Activated CD4-positive, alpha-beta T cell treated with anti-CD3 and anti-CD28 coated beads, Interleukin-2, Interleukin-6, amounts not matched to agents 100 ng/mL and 50 ng/mL, durations not matched to agents 16 hours and 8 hours (primary cell): ENCODE data around the gene TTLL3.

ENCODE experiments used
- DNase-seq: peaks from one replicate; pipeline ENCODE4 v3.0.0-alpha.2; 2020

TTLL3 gene

GRCh38 chr3:9806688-9807589 lies 3.1 kb upstream of the TTLL3 start:
- no peak for DNase-seq

GRCh38 chr3:9807981-9808344 lies 2.1 kb upstream of the TTLL3 start:
- no peak for DNase-seq

- DNase-seq, result peak; percentile 66
Measured at GRCh38 chr3:9808345-9809037, 1.6 kb upstream of the TTLL3 start.

- DNase-seq, result peak; percentile 8
Measured at GRCh38 chr3:9809239-9809614, 835 bp upstream of the TTLL3 start.

GRCh38 chr3:9810433-9810770 lies 340 bp downstream of the TTLL3 start:
- no peak for DNase-seq

GRCh38 chr3:9810846-9811245 lies 784 bp downstream of the TTLL3 start:
- no peak for DNase-seq

- no peak for DNase-seq
Measured at GRCh38 chr3:9812870-9813483, 2.9 kb downstream of the TTLL3 start.

- no peak for DNase-seq
Measured at GRCh38 chr3:9815986-9816385, 5.9 kb downstream of the TTLL3 start.

- DNase-seq, result no peak
Measured at GRCh38 chr3:9817436-9817835, 7.4 kb downstream of the TTLL3 start.

- no peak for DNase-seq
Measured at GRCh38 chr3:9818666-9819335, 8.7 kb downstream of the TTLL3 start.

- no peak for DNase-seq
Measured at GRCh38 chr3:9820543-9820942, 10.5 kb downstream of the TTLL3 start.

- no peak for DNase-seq
Measured at GRCh38 chr3:9820946-9821345, 10.9 kb downstream of the TTLL3 start.

- DNase-seq, result no peak
Measured at GRCh38 chr3:9825451-9826040, 15.5 kb downstream of the TTLL3 start.

GRCh38 chr3:9826815-9827573 lies 16.9 kb downstream of the TTLL3 start:
- DNase-seq, result peak; percentile 45

GRCh38 chr3:9828801-9829755 lies 19.0 kb downstream of the TTLL3 start:
- no peak for DNase-seq

- DNase-seq, result no peak
Measured at GRCh38 chr3:9831253-9831652, 21.2 kb downstream of the TTLL3 start.

- DNase-seq, result no peak
Measured at GRCh38 chr3:9833078-9833477, 23.0 kb downstream of the TTLL3 start.

GRCh38 chr3:9834520-9835380 lies 24.7 kb downstream of the TTLL3 start:
- no peak for DNase-seq

GRCh38 chr3:9837701-9838582 lies 27.9 kb downstream of the TTLL3 start:
- DNase-seq, result no peak
